GM12875 (cell line): ENCODE data around the gene ZNF256.
A peak's percentile ranks its signal among the peaks of the same experiment; 100 is the strongest.

Experiments
- H3K4me3 ChIP-seq: one replicate; pipeline ENCODE4 v1.5.1; 2011; ENCODE audit warnings: low read depth, low read length, control low read depth
- CTCF ChIP-seq: IDR thresholded peaks from 2 replicates; pipeline ENCODE4 v1.5.1; 2011; ENCODE audit warnings: low read depth, mild to moderate bottlenecking, control low read depth, inconsistent platforms, low read length, moderate library complexity, borderline replicate concordance; ENCODE audit not compliant: insufficient read depth

ZNF256 gene

DNA sequence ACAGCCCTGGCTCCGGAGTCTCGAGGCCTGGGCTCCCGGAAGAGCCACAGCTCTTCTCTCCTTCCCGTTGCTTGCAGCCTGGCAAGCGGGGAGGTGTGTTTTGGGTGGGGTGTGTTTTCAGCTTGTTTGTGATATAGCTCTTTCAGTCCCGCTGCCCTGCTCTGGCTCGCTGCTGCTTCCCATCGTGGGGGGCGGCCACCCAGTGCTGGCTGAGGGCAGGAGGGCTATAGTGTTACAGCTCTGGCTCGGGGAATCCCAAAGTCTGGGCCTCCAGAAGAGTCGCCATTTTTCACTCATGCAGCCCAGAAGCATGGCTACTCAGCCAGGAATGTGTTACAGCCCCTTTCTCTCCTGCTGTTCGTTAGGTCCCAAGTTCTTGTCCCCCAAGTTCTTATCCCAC lies 2.2 kb upstream of the ZNF256 start:
- H3K4me3 ChIP-seq: no peak overlapping the region
- TF ChIP-seq CTCF: no peak

DNA sequence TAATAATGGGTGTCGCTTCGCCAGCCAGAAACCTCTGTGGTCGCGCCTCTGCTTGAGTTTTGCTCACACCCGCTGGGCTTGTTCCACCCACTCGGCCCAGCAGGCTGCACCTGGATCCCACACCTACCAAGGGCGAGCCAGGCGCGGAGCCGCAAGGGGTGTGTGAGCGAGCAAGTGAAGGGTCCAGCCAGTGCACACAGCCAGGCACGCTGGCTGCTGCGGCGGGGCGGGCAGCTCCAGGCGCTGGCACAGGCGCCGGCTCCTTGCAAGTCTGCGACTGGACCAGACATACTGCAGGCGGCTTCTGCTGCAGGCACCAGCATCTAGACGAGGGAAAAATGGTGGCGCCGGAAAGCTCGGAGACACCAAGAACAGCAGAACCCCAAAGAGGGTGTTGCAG lies 1.8 kb upstream of the ZNF256 start:
- TF ChIP-seq CTCF: no peak
- H3K4me3 ChIP-seq: no peak overlapping the region

GRCh38 chr19:57947088-57947418 lies 453 bp downstream of the ZNF256 start:
- H3K4me3 ChIP-seq: peak overlapping the region; percentile 53
- TF ChIP-seq CTCF: no peak

DNA sequence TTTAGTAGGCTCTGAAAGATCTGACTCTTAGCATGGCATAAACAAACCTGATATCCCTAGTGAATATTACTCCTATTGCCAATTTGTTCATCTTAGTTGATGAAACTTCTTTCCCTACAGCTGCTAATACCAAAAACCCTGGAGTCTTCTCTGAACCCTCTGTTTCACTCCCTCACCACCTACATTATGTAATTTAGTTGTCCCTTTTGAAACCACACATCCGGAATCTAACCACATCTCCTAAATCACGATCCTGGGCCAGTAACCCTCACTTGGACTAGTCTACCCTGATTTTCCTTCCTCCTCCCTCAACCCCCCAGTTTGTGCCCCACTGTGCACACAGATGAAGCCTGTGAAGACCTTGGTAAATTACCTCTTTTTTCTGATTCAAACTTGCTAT lies 1.2 kb downstream of the ZNF256 start:
- TF ChIP-seq CTCF: no peak
- peak overlapping the region; percentile 53 for H3K4me3 ChIP-seq

DNA sequence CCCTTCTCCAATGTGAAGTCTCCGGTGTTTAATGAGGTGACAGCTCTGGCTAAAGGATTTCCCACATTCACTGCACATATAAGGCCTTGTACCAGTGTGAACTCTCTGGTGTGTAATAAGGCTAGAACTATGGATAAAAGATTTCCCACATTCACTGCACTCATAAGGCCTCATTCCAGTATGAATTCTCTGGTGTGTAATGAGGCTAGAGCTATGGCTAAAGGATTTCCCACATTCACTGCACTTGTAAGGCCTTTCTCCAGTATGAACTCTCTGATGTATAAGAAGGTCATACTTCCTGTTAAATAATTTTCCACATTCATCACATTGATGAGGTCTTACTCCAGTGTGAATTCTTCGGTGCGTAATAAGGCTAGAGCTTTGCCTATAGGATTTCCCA lies 5.9 kb downstream of the ZNF256 start:
- no peak overlapping the region for H3K4me3 ChIP-seq
- no peak for TF ChIP-seq CTCF

GRCh38 chr19:57935731-57936130 lies 11.8 kb downstream of the ZNF256 start:
- H3K4me3 ChIP-seq: no peak overlapping the region
- TF ChIP-seq CTCF: no peak

DNA sequence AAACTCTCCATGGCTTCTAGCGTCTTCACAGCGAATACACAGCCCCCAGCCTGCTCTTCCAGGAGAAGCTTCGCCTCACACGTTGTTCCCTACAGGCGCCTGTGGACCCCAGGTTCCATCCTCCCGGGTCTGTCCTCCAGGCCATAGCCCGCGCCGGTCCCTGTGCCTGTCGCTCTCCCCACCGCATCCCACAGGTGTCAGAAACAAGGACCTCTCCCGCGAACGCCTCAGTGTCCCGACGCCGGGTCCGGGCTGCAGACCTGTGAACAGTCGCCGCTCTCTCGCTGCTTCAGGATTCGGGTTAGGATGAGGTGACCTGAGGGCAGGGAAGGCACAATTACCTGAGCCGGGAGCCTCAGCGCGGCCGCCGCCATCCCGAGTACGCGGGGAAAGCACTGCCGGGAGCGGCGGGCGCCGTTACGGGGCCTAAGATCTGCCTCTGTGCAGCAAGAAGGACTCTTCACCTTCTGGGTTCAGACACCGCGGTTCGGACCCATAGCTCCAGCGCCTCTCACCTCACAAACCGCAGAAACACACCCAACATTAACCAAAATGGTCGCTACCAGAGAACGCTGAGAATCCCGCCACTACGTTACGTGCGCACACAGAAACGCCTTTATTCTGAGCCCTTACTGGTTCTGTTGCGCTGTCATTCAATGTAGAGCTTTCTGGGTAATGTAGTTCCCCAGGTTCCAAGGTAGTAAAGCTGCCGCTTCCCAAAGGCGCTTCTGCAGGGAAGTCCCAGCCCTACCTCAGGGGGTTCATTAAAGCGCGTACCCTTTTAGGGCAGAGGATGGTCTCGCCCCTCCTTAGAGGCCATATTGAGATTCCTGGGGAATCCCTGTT lies 12.5 kb downstream of the ZNF256 start, which contains the start of gene ZNF418:
Gene ZNF418 (minus strand): TSS at position 583 of the 846 bp plus-strand sequence. CDS start 1,580 bp downstream, outside the sequence.
- peak within 1 kb of the TSS; percentile 51 for H3K4me3 ChIP-seq
- TF ChIP-seq CTCF: no peak
